GM18508 (cell line): ENCODE results near the gene MOSPD3.

ENCODE experiments used
- ATAC-seq: cut with Tn5 transposase; IDR thresholded peaks from one replicate; pipeline ENCODE4 v1.9.1; 2021; ENCODE audit warnings: moderate number of reproducible peaks; ENCODE audit not compliant: insufficient read depth, unreplicated experiment

MOSPD3 gene

DNA sequence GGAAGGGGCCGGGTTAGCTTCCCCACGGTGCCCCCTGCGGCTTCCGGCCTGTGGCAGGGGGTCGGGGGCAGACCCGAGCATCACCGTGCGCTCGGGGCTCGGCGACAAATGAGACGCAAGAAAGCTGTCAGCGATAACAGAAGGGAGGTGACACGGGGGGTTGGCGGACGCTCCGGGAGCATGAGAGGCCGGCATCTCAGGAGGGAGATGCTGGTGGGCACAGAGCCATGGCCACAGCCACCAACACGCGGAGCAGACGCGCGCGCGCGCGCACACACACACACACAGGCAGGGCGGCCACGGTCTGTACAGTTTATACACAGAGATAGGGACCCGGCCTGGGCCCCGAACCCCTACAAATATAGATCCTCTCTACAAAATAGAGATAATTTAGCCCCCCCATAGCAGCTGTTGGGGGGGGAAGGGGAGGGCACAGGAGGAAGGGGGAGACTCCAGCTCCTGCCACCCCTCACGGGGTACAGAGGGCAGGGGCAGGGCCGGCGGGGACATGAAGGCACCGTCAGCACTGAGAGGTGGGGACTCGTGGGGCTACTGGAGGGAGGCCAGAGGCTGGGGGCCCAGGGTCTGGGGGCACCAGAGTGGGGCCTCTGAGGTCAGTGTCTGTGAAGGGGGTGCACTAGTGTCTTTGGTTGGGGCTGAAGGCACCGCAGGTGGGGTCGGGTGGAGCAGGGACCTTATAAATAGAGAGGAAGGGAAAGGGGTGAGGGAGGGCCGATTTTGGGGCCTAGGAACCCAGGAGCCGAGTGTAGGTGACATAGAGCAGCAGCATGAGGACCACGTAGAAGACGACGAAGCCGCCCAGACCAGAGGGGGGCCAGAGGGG is 37.8 kb upstream of the MOSPD3 start:
- no peak for ATAC-seq

DNA sequence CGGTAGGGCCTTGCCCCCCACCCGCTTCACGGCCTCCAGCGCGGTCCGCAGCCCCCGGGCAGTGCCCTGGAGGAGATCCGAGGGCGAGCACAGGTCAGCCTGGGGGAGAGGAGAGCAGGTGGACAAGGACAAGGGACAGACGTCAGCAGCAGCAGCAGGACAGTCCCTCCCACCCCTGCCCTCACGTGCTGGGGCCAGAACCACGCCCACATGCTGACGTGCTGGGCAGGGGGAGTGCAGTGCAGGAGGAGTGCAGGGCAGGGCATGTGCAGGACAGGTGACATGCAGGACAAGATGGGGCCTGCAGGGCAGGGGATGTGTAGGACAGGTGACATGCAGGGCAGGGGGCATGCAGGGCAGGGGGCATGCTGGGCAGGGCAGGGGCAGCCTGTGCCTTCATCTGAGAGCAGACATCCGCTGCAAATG is 37.1 kb upstream of the MOSPD3 start:
- no peak for ATAC-seq

DNA sequence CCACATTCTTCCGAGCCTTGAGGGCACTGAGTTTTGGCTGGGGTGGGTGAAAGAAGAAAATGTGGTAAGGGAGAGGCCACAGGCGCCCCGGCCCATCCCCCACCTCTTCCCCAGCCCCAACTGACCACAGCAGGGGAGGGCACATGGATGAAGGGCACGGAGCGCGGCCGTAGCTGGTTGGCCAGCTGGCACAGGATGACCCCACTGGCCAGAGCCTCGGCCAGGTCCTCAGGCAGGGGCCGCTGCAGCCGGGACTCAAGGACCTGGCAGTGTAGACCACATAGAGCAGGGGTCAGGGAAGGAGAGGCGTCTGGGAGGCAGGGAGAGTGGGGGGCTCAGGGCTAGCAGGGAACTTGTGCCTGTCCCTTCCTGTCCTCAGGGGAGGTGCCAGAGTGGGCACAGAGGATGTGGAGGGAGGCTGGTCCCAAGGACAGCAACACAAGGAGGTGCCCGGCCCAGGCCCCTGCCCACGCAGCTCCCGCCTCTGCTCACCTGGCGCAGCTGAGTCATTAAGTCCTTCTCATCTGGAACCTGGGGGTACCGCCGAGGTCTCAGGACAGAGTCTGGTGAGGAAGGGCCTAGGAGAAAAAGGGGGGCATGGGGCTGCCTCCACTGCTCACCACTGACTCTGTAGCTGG is 36.5 kb upstream of the MOSPD3 start:
- ATAC-seq, result no peak

GRCh38 chr7:100576384-100576993 is 35.9 kb upstream of the MOSPD3 start:
- no peak for ATAC-seq

DNA sequence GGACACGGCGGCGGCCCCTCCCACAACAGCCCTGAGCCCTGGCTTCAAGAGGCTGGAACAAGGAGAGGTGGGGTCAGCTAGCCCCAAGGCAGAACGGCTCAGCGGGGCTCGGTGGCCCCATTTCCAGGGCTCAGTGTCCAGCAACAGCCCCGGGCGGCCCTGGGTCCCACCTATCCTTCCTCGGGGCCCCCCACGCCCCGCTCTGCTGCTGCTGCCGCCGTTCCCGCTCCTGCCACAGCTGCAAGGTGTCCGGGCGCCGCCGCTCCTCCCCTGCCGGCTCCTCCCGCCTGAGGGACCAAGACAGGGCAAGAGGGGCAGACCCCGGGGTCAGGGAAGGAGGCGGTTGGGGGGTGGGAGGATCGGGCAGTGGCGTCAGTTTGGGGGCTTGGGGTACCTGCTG is 35.2 kb upstream of the MOSPD3 start:
- no peak for ATAC-seq

GRCh38 chr7:100577507-100577906 is 34.8 kb upstream of the MOSPD3 start:
- no peak for ATAC-seq

GRCh38 chr7:100578246-100579183 is 33.8 kb upstream of the MOSPD3 start:
- ATAC-seq, result no peak

- no peak for ATAC-seq
These were observed 31.7 kb upstream of the MOSPD3 start for GRCh38 chr7:100580466-100581283.

- no peak for ATAC-seq
These were observed 30.2 kb upstream of the MOSPD3 start for GRCh38 chr7:100582041-100582579.

GRCh38 chr7:100582650-100583049 is 29.7 kb upstream of the MOSPD3 start:
- no peak for ATAC-seq

GRCh38 chr7:100583132-100584053 is 28.9 kb upstream of the MOSPD3 start:
- no peak for ATAC-seq

DNA sequence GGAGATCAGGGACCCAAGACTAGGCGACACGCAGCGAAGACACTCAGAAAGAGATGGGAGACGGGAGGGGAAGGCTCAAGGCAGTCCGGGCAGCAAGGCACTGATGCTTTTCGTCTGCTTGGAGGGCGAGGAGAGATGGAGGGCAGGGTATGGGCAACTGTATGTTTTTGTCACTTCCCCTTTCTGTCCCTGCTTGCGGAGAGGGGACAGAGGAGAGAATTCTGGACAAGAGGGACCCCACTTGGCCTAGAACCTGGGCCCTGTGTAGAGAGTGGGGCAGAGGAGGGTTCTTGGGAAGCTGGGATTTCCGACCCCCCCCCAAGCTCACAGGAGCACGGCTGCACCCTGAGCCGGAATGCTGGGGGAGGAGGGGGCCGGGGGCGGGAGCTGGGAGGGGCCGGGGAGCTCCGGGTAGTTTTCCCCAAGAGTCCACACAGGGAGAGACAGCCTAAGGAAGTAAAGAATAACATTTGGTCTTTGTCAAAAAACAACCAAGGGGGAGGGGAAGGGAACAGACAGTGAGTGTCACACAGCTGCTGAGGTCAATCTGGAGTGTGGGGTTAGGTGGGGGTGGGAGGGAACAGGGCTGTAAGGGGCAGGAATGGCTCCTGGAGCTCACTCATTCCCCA is 28.2 kb upstream of the MOSPD3 start:
- ATAC-seq, result no peak

DNA sequence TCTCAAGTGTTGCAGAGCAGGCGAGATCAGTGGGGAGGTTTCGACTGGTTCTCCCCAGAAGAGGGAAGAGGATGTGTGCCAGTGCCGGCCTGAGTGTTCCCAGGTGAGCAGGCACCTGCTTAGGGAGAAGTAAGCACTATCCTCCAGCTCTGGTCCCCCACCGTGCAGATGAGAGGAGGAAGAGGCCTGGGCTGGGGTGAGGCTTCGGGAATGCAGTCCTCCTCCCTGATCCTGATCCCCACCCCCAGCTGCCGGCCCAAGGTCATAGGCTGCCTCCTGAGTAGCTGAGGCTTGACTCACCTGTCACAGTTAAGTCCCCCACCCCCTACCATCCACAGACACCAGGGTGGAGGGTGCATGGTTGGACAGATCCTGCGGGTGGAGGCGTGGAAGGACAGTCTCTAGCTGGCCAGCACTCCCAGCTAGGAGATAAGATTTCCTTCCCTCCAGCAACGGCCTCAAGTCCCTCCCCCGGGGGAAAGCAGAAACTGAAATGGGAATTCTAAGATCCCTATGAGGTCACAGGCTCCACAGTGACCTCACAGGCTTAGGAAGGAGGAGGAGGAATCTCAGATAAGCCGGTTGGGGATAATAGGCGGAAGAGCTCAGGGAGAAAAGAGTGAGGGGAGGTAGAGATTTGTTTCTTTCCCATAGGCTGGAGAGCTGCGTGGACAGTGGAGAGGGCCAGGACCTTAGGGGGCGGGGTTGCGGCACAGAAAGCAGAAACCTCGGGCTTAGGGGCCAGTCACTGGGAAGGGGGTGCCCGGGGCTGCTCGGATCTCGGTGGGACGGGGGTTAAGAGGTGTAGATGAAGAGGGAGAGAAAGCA is 27.4 kb upstream of the MOSPD3 start:
- no peak for ATAC-seq

GRCh38 chr7:100585511-100586265 is 26.7 kb upstream of the MOSPD3 start, which contains the start of gene LRCH4:
LRCH4 (minus strand) TSS chr7:100586129; CDS start chr7:100586100, 29 bp downstream.
- ATAC-seq, result no peak

GRCh38 chr7:100586266-100587025 is 25.9 kb upstream of the MOSPD3 start, which contains the start of gene FBXO24:
FBXO24 (plus strand) TSS chr7:100586328; CDS start chr7:100586626, 298 bp downstream.
- peak; percentile 79 for ATAC-seq
